ENCODE results near the gene PAWR. TPM values are rescaled to one million over a fixed set of nuclear protein-coding genes. Genes with fewer than 3 reads are reported as not detected.
"Not testable (repeated sequence)": the region's sequence is repeated elsewhere in the genome, so short reads cannot be mapped to it uniquely, and the experiment has no call there.

PAWR gene
- total RNA-seq, 2 donors from 2014 or later = 78.9 to 104 TPM

DNA sequence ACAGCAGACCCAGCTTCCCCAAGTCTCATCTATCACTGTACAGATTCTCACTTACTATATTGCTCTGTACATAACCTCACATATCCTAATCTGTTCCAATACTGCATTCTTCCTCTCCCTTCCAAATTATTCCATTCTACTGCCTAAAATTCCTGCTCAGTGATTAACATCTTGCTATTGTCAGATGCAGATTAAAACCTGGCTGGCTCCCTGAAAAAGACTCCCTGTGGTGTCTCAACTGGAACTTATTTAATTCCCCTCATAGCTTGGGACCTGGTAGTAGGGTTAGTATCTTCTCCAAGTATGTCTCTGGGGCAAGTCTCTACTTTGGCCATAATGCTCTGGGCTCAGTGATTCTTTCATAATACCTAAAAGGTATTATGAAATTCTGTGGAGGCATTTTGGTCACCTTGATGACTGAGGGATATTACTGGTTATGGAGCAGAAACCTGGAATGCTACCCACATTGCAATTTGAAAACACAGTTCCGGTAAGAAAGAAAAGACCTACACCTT is 55.8 kb downstream of the PAWR start:
- H3K36me3 ChIP-seq = no peaks in the 10 kb centered on the region
- DNase-seq (ENCODE audit: low spot score) (no peak), ATAC-seq (ENCODE audit: insufficient number of reproducible peaks, low FRiP score, low read depth) (no peak)
- no peak overlapping the region for H3K27ac ChIP-seq
- no peaks in the 10 kb centered on the region for H3K27me3 ChIP-seq (replicated peaks; ENCODE audit: insufficient read depth)
- H3K4me1 ChIP-seq (ENCODE audit: control insufficient read depth in 1 of 2, low read depth in 2 of 2) = peaks cover 0 to 5% of the 10 kb centered on the region in 2 donors
- TF ChIP-seq, protein P1, sequence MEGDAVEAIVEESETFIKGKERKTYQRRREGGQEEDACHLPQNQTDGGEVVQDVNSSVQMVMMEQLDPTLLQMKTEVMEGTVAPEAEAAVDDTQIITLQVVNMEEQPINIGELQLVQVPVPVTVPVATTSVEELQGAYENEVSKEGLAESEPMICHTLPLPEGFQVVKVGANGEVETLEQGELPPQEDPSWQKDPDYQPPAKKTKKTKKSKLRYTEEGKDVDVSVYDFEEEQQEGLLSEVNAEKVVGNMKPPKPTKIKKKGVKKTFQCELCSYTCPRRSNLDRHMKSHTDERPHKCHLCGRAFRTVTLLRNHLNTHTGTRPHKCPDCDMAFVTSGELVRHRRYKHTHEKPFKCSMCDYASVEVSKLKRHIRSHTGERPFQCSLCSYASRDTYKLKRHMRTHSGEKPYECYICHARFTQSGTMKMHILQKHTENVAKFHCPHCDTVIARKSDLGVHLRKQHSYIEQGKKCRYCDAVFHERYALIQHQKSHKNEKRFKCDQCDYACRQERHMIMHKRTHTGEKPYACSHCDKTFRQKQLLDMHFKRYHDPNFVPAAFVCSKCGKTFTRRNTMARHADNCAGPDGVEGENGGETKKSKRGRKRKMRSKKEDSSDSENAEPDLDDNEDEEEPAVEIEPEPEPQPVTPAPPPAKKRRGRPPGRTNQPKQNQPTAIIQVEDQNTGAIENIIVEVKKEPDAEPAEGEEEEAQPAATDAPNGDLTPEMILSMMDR (IDR thresholded peaks at IDR 0.05) = no peak
- no peaks in the 10 kb centered on the region for H3K9me3 ChIP-seq
- no peak overlapping the region for H3K4me3 ChIP-seq

DNA sequence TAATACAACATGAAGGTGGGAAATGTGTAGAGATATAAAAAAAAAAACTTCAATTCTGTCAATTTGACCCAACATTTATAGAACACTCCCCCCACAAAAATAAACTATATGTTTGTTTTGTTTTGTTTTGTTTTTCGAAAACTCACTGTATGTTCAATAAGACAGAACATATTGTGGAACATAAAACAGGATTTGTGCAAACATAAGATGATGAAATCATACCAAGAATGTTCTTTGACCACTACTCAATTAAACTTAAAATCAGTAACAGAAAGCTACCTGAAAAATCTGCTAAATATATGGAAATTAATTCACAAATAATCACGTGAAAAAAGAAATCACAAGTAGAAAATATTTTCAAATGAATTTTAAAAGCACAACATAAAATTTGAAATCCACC is 61.2 kb downstream of the PAWR start:
- no peak overlapping the region for H3K4me3 ChIP-seq
- H3K36me3 ChIP-seq = no peaks in the 10 kb centered on the region
- H3K9me3 ChIP-seq = no peaks in the 10 kb centered on the region
- TF ChIP-seq, protein P1 (IDR thresholded peaks at IDR 0.05) = no peak
- peaks cover 0 to under 1% of the 10 kb centered on the region in 2 donors for H3K4me1 ChIP-seq (ENCODE audit: control insufficient read depth in 1 of 2, low read depth in 2 of 2)
- DNase-seq (ENCODE audit: low spot score) = no peak
- no peak overlapping the region for H3K27ac ChIP-seq
- ATAC-seq (ENCODE audit: insufficient number of reproducible peaks, low FRiP score, low read depth) = no peak
- H3K27me3 ChIP-seq (replicated peaks; ENCODE audit: insufficient read depth) = no peaks in the 10 kb centered on the region

DNA sequence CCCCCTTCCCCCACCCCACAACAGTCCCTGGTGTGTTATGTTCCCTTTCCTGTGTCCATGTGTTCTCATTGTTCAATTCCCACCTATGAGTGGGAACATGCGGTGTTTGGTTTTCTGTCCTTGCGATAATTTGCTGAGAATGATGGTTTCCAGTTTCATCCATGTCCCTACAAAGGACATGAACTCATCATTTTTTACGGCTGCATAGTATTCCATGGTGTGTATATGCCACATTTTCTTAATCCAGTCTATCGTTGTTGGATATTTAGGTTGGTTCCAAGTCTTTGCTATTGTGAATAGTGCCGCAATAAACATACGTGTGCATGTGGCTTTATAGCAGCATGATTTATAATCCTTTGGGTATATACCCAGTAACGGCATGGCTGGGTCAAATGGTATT is 64.0 kb downstream of the PAWR start:
- not testable (repeated sequence) for H3K4me3 ChIP-seq; H3K9me3 ChIP-seq; ATAC-seq (ENCODE audit: insufficient number of reproducible peaks, low FRiP score, low read depth); H3K36me3 ChIP-seq; H3K27me3 ChIP-seq (replicated peaks; ENCODE audit: insufficient read depth); H3K27ac ChIP-seq; DNase-seq (ENCODE audit: low spot score)
- peaks cover 3 to 12% of the 10 kb centered on the region in 2 donors for H3K4me1 ChIP-seq (ENCODE audit: control insufficient read depth in 1 of 2, low read depth in 2 of 2)

DNA sequence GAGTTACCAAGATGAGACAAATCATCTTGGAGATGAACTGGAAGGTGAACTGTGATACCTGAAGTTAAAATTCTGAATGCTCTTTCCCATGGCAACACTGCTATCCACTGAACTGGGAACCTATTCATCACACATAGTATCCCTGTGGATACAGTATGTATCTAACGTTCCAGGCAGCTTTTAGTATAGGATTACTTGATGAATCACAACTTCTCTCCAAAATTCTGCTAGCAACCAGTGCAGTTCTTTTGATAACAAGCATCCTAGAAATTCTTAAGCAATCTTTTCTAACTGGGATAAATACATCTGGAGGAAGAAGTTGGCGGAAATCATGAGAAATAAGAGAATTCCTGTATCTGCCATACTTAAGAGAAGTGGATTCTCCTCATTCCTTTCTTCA is 66.4 kb downstream of the PAWR start:
- Histone ChIP-seq H3K27me3 (replicated peaks; ENCODE audit: insufficient read depth) (no peaks in the 10 kb centered on the region), H3K36me3 (peaks cover 7% of the 10 kb centered on the region), H3K4me1 (ENCODE audit: control insufficient read depth in 1 of 2, low read depth in 2 of 2) (peaks cover 3 to 12% of the 10 kb centered on the region in 2 donors), H3K9me3 (no peaks in the 10 kb centered on the region), H3K27ac (no peak overlapping the region), H3K4me3 (no peak overlapping the region)
- no peak for ATAC-seq (ENCODE audit: insufficient number of reproducible peaks, low FRiP score, low read depth)
- no peak for DNase-seq (ENCODE audit: low spot score)
- TF ChIP-seq, protein P1 (IDR thresholded peaks at IDR 0.05) = no peak

DNA sequence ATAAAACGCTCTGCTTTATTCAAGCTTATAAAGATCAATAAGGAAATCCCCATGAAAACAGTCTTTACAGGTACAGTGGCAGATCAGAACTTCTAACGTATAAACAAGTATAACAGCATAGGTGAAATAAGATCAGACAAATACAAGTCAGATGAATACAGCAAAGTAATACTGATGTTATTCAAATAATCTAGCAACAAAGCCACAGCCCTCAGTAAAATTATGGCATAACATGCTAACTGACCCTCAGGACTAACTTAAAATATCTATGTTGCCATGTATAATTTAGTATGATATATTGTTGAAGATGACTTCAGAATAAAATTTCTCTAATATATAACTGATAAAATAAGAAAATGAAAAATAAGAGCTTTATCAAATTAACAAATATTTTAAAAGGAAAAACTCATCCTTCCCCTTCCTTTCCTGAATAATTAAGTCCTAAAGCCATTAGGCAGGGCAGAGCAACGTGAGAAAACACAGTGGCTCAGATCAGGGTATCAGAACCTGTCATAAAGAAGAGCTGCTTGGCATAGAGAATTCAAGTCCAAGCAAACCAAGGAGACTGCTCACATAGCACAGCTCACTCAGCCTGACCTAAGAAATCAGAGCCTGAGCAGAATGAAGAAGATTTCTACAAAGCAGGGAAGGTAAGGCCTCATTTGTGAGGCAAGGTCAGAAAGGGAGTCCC is 70.7 kb downstream of the PAWR start:
- Histone ChIP-seq H3K4me1 (ENCODE audit: control insufficient read depth in 1 of 2, low read depth in 2 of 2) (peaks cover 6 to 22% of the 10 kb centered on the region in 2 donors), H3K27ac (no peak overlapping the region), H3K9me3 (no peaks in the 10 kb centered on the region), H3K36me3 (peaks cover 7% of the 10 kb centered on the region), H3K4me3 (no peak overlapping the region), H3K27me3 (replicated peaks; ENCODE audit: insufficient read depth) (no peaks in the 10 kb centered on the region)
- no peak for ATAC-seq (ENCODE audit: insufficient number of reproducible peaks, low FRiP score, low read depth)
- TF ChIP-seq, protein P1 (IDR thresholded peaks at IDR 0.05) = no peak
- DNase-seq (ENCODE audit: low spot score) = no peak
